Endothelial cell of umbilical vein (primary cell): ENCODE measurements around the gene CYBA. TPM values are rescaled to one million over a fixed set of nuclear protein-coding genes. Genes with fewer than 3 reads are reported as not detected.

ENCODE experiments used
- BruUV-seq: library from RNA; stranded (reverse); fragments of 400-500 nt; replicated peaks from 2 replicates; lab custom pipeline; 2021; lab: Mats Ljungman, UMichigan
- CTCF ChIA-PET: fragments of 300-600, 350-600 bp; sonication (Branson Sonifier 250); formaldehyde crosslinking; loops from one replicate; lab custom pipeline; 2021; ENCODE audit warnings: antibody characterized with exemption, inconsistent platforms; lab: Charles Lee
- POLR2A ChIA-PET: fragments of 300-600, 350-600 bp; sonication (Branson Sonifier 250); formaldehyde crosslinking; loops from one replicate; lab custom pipeline; 2021; ENCODE audit warnings: antibody characterized with exemption, inconsistent platforms; lab: Charles Lee
- DNase-seq: peaks from one replicate; pipeline ENCODE4 v3.0.0-alpha.2; 2011; ENCODE audit warnings: low read depth, low spot score
- FAIRE-seq: peaks from 2 replicates; lab custom pipeline; 2011; peaks lifted over from hg19 to GRCh38; lab: Jason Lieb, UNC
- H2AFZ ChIP-seq: 2 replicates; pipeline ENCODE4 v1.6.0; 2012; ENCODE audit warnings: low read depth, low read length, control low read depth, inconsistent platforms
- H3K27ac ChIP-seq: 2 replicates; pipeline ENCODE4 v1.5.1; 2011; ENCODE audit warnings: low read depth, mild to moderate bottlenecking, control low read depth, low read length, moderate library complexity; ENCODE audit not compliant: insufficient read depth
- H3K27me3 ChIP-seq, 2 experiments: 2 replicates each; pipeline versions ENCODE4 v1.6.0 to v1.6.1; 2011; ENCODE audit warnings: low read length in 2 of 2, mixed read lengths in 1 of 2; ENCODE audit not compliant: control insufficient read depth in 2 of 2, insufficient read depth in 2 of 2
- H3K36me3 ChIP-seq, 2 experiments: 2 replicates in 1 of 2; 3 replicates in 1 of 2; pipeline ENCODE4 v1.5.1; 2011; ENCODE audit warnings: low read length in 2 of 2, mild to moderate bottlenecking in 1 of 2, moderate library complexity in 1 of 2; ENCODE audit not compliant: control insufficient read depth in 2 of 2, insufficient read depth in 2 of 2; ENCODE audit errors: extremely low read depth in 1 of 2
- H3K4me1 ChIP-seq: 3 replicates; pipeline ENCODE4 v1.5.1; 2011; ENCODE audit warnings: mild to moderate bottlenecking, low read length; ENCODE audit not compliant: control insufficient read depth, insufficient read depth; ENCODE audit errors: extremely low read depth
- H3K4me2 ChIP-seq: 2 replicates; pipeline ENCODE4 v1.6.1; 2011; ENCODE audit warnings: low read length, control low read depth, mixed read lengths; ENCODE audit not compliant: insufficient read depth
- H3K4me3 ChIP-seq, 3 experiments: fragments of 200-600 bp in 1 of 3; sonication (generic), shearing (Covaris generic) in 1 of 3; replicated peaks in 1 of 3; 2 replicates each; pipeline ENCODE4 v1.5.1; 2011 to 2016; ENCODE audit warnings: control low read depth in 3 of 3, low read length in 3 of 3, mild to moderate bottlenecking in 2 of 3, inconsistent platforms in 1 of 3, low read depth in 1 of 3, moderate library complexity in 1 of 3; ENCODE audit not compliant: insufficient read depth in 1 of 3
- H3K79me2 ChIP-seq: 2 replicates; pipeline ENCODE4 v1.6.0; 2012; ENCODE audit warnings: low read length, inconsistent platforms; ENCODE audit not compliant: control insufficient read depth, insufficient read depth
- H3K9ac ChIP-seq: replicated peaks from 2 replicates; pipeline ENCODE3; 2011; ENCODE audit warnings: low read length, control low read depth; ENCODE audit not compliant: insufficient read depth; ENCODE audit errors: extremely low read depth
- H3K9me1 ChIP-seq: replicated peaks from 3 replicates; pipeline ENCODE4 v1.6.0; 2011; ENCODE audit warnings: mild to moderate bottlenecking, low read length; ENCODE audit not compliant: control insufficient read depth, insufficient read depth; ENCODE audit errors: extremely low read depth
- H3K9me3 ChIP-seq: replicated peaks from 2 replicates; pipeline ENCODE4 v1.5.1; 2012; ENCODE audit warnings: low read length, inconsistent platforms; ENCODE audit not compliant: control insufficient read depth, insufficient read depth
- H4K20me1 ChIP-seq: replicated peaks from 2 replicates; pipeline ENCODE3; 2011; ENCODE audit warnings: mild to moderate bottlenecking, low read length; ENCODE audit not compliant: control insufficient read depth, insufficient read depth; ENCODE audit errors: extremely low read depth
- CTCF ChIP-seq, 2 donors: IDR thresholded peaks; 1 replicate in 1 of 2; 2 replicates in 1 of 2; pipeline ENCODE4 v1.5.1; 2011; ENCODE audit warnings: low read length in 2 of 2, mild to moderate bottlenecking in 2 of 2, moderate library complexity in 2 of 2, control low read depth in 1 of 2, inconsistent platforms in 1 of 2, low read depth in 1 of 2; ENCODE audit not compliant: insufficient read depth in 1 of 2; ENCODE audit errors: extremely low read depth in 1 of 2
- EZH2 ChIP-seq: IDR thresholded peaks from 2 replicates; pipeline ENCODE4 v1.6.1; 2012; ENCODE audit warnings: borderline replicate concordance, low read depth, mild to moderate bottlenecking, moderate library complexity, low read length, inconsistent platforms; ENCODE audit not compliant: severe bottlenecking
- FOS ChIP-seq: IDR thresholded peaks from 2 replicates; pipeline ENCODE4 v1.6.1; 2011; ENCODE audit warnings: mild to moderate bottlenecking, low read length, moderate library complexity, borderline replicate concordance; ENCODE audit not compliant: insufficient read depth
- GATA2 ChIP-seq: IDR thresholded peaks from 2 replicates; pipeline ENCODE4 v1.7.0; 2011; ENCODE audit warnings: low read depth, mild to moderate bottlenecking, moderate library complexity, mixed read lengths, low read length; ENCODE audit not compliant: insufficient read length, insufficient read depth
- JUN ChIP-seq: IDR thresholded peaks from 2 replicates; pipeline ENCODE4 v1.6.1; 2011; ENCODE audit warnings: borderline replicate concordance, low read depth; ENCODE audit not compliant: insufficient read length, insufficient read depth
- MAX ChIP-seq: IDR thresholded peaks from 2 replicates; pipeline ENCODE4 v1.6.1; 2011; ENCODE audit not compliant: insufficient read depth, insufficient read length
- MYC ChIP-seq: IDR thresholded peaks from one replicate; pipeline ENCODE4 v1.6.1; 2011; ENCODE audit warnings: mild to moderate bottlenecking, low read depth, low read length
- POLR2A ChIP-seq: IDR thresholded peaks from 2 replicates; pipeline ENCODE4 v1.6.1; 2012; ENCODE audit warnings: low read depth, mild to moderate bottlenecking, control low read depth, low read length
- POLR2AphosphoS5 ChIP-seq: IDR thresholded peaks from 2 replicates; pipeline ENCODE4 v1.6.1; 2012; ENCODE audit warnings: low read depth, mild to moderate bottlenecking, control low read depth, low read length, moderate library complexity; ENCODE audit not compliant: insufficient read depth
- dilution Hi-C: fragments of 300-500 bp; cut with MboI; formaldehyde crosslinking; loops from one replicate; pipeline ENCODE4 v1.15.0; 2019; ENCODE audit warnings: low sequenced_read_pairs; ENCODE audit not compliant: extremely low pct_ligation_motif_present
- intact Hi-C: fragments of 100-400 bp; cut with micrococcal nuclease; formaldehyde crosslinking; loops from one replicate; pipeline ENCODE4 v1.10.0; 2022
- polyA plus RNA-seq, 4 experiments: library from polyadenylated mRNA; depleted of rRNA in 3 of 4; stranded (reverse) in 3 of 4; unstranded in 1 of 4; fragments of >200 nt; gene quantifications; 2 replicates each; pipeline versions ENCODE4 v1.2.1 to v1.2.3, GENCODE V29; 2011 to 2012; ENCODE audit warnings: missing spikeins in 1 of 4
- total RNA-seq: library from RNA; stranded (reverse); gene quantifications from 2 replicates; pipeline ENCODE4 v1.2.3, GENCODE V29; 2021

The CYBA gene
- total and polyA plus RNA-seq, 2 donors (not counting 3 experiments of a cell fraction or from before 2014, with no cell fraction given), result 37.0 to 77.3 TPM

GRCh38 chr16:88699180-88699579, 48.3 kb upstream of the CYBA start:
- intact Hi-C loops (no loop called here), dilution Hi-C loops (no loop called here)
- Histone ChIP-seq H3K9ac (no peak overlapping the region), H3K27ac (no peak overlapping the region), H3K4me2 (no peak overlapping the region), H3K4me3 (no peak overlapping the region), H3K9me3 (no peaks in the 10 kb centered on the region), H3K9me1 (no peaks in the 10 kb centered on the region), H3K79me2 (peaks cover 26% of the 10 kb centered on the region), H4K20me1 (no peaks in the 10 kb centered on the region), H2AFZ (no peak overlapping the region), H3K4me1 (peaks cover 39% of the 10 kb centered on the region), H3K27me3 (no peaks in the 10 kb centered on the region), H3K36me3 (peaks cover 4 to 21% of the 10 kb centered on the region in 2 experiments)
- FAIRE-seq (no peak), DNase-seq (no peak)
- no peak for TF ChIP-seq EZH2
- TF ChIP-seq GATA2, result no peak
- no peak for TF ChIP-seq CTCF (IDR thresholded peaks at IDR 0.05; ENCODE audit: extremely low read depth in 1 of 2, insufficient read depth in 1 of 2, low read depth in 1 of 2, low read length in 2 of 2)
- no peak for TF ChIP-seq MYC
- TF ChIP-seq POLR2A, result no peak
- TF ChIP-seq FOS, result no peak
- TF ChIP-seq JUN, result no peak
- TF ChIP-seq POLR2AphosphoS5, result no peak
- TF ChIP-seq MAX, result no peak
- no TSS peak for BruUV-seq
- ChIA-PET CTCF (no interaction called here), POLR2A (no interaction called here)
